Measurements from ENCODE around the gene TTF1. TPM values are rescaled to one million over a fixed set of nuclear protein-coding genes. Genes with fewer than 3 reads are reported as not detected.
A peak's percentile ranks its signal among the peaks of the same experiment; 100 is the strongest.
"Not testable (repeated sequence)": the region's sequence is repeated elsewhere in the genome, so short reads cannot be mapped to it uniquely, and the experiment has no call there.

The TTF1 gene
- total and polyA plus RNA-seq, 10 donors = 12.1 to 24.2 (median 16.2) TPM

DNA sequence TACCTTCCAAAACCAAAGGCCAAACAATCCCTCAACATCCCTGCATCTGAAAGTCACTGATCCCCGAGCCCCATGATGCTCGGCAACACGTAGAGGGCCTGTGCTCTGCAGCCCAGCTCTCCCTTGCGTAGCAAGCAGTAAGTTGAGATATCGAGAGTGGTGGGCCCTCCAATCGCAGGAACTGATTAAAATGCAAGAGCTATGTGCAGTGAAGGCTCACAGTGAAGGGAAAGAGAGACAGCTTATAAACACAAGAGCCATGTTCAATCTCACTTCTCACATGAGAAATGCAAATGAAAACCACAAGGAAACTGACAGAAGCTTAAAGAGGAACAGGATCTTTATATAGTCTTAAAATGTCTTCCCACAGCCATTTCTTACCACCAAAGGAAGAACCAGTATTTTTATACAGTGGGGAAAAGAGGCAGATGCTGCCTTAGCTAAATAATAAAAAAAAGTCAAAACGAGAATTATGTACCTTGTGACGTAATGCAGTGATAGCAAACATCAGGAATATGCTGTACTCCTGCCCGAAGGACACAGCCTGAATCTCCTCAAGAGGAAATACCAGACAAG is 24.6 kb downstream of the TTF1 start:
- no peaks in the 10 kb centered on the region for H3K9me3 ChIP-seq
- peak; percentile 77 for DNase-seq
- peaks cover 10 to 64% (median 34%) of the 10 kb centered on the region in 6 donors for H3K4me1 ChIP-seq
- peak in 2 of 3 donors; percentile 65 to 66 for TF ChIP-seq POLR2AphosphoS5 (IDR thresholded peaks at IDR 0.05)
- TF ChIP-seq, protein P1, sequence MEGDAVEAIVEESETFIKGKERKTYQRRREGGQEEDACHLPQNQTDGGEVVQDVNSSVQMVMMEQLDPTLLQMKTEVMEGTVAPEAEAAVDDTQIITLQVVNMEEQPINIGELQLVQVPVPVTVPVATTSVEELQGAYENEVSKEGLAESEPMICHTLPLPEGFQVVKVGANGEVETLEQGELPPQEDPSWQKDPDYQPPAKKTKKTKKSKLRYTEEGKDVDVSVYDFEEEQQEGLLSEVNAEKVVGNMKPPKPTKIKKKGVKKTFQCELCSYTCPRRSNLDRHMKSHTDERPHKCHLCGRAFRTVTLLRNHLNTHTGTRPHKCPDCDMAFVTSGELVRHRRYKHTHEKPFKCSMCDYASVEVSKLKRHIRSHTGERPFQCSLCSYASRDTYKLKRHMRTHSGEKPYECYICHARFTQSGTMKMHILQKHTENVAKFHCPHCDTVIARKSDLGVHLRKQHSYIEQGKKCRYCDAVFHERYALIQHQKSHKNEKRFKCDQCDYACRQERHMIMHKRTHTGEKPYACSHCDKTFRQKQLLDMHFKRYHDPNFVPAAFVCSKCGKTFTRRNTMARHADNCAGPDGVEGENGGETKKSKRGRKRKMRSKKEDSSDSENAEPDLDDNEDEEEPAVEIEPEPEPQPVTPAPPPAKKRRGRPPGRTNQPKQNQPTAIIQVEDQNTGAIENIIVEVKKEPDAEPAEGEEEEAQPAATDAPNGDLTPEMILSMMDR (IDR thresholded peaks at IDR 0.05 in 8 of 11, conservative IDR thresholded peaks at IDR 0.05 in 3 of 11) = no peak
- peak in 1 of 3 donors; percentile 31 for TF ChIP-seq POLR2A (IDR thresholded peaks at IDR 0.05)
- intact Hi-C loops (cut with DNase I; ENCODE audit: low total_unique reads) = loop anchor here (2.0 kb wide), 1 partner anchor 57 kb away; no protein-coding TSS in a partner anchor
- H3K27me3 ChIP-seq (replicated peaks in 1 of 7) = no peaks in the 10 kb centered on the region
- peak overlapping the region in 1 of 8 donors; percentile 44 for H3K4me3 ChIP-seq
- 39 to 69% (median 54%) methylated on average over 9 of the region's 9 CpGs for WGBS, 5 donors
- H3K27ac ChIP-seq = peak overlapping the region; percentile 44 to 90 (median 82)
- H3K36me3 ChIP-seq = peaks cover 0 to 97% (median 40%) of the 10 kb centered on the region in 6 donors

DNA sequence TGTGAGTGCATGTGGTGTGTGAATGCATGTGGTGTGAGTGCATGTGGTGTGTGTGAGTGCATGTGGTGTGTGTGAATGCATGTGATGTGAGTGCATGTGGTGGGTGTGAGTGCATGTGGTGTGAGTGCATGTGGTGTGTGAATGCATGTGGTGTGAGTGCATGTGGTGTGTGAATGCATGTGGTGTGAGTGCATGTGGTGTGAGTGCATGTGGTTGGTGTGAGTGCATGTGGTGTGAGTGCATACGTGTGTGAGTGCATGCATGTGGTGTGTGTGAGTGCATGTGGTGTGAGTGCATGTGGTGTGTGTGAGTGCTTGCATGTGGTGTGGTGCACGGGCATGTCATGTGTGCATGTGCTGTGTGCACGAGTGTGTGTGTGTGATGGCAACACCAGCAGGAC is 28.2 kb downstream of the TTF1 start:
- H3K4me3 ChIP-seq; DNase-seq; H3K27ac ChIP-seq; H3K27me3 ChIP-seq (replicated peaks in 1 of 7); intact Hi-C loops (cut with DNase I; ENCODE audit: low total_unique reads); H3K9me3 ChIP-seq: not testable (repeated sequence)
- WGBS, 5 donors = 93 to 100% (median 97%) methylated on average over 3 of the region's 3 CpGs
- H3K4me1 ChIP-seq = peaks cover 16 to 52% (median 33%) of the 10 kb centered on the region in 6 donors
- peaks cover 0 to 87% (median 32%) of the 10 kb centered on the region in 6 donors for H3K36me3 ChIP-seq

DNA sequence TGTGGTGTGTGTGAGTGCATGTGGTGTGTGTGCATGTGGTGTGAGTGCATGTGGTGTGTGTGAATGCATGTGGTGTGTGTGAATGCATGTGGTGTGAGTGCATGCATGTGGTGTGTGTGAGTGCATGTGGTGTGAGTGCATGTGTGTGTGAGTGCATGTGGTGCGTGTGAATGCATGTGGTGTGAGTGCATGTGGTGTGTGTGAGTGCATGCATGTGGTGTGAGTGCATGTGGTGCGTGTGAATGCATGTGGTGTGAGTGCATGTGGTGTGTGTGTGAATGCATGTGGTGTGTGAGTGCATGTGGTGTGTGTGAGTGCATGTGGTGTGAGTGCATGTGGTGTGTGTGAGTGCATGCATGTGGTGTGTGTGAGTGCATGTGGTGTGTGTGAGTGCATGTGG is 28.9 kb downstream of the TTF1 start:
- H3K9me3 ChIP-seq; H3K27me3 ChIP-seq (replicated peaks in 1 of 7); H3K4me3 ChIP-seq; H3K27ac ChIP-seq; DNase-seq; intact Hi-C loops (cut with DNase I; ENCODE audit: low total_unique reads): not testable (repeated sequence)
- Histone ChIP-seq H3K4me1 (peaks cover 22 to 52% (median 33%) of the 10 kb centered on the region in 6 donors), H3K36me3 (peaks cover 0 to 83% (median 32%) of the 10 kb centered on the region in 6 donors)
- whole genome bisulfite sequencing, 5 donors = 83 to 98% (median 94%) methylated on average over 2 of the region's 2 CpGs

DNA sequence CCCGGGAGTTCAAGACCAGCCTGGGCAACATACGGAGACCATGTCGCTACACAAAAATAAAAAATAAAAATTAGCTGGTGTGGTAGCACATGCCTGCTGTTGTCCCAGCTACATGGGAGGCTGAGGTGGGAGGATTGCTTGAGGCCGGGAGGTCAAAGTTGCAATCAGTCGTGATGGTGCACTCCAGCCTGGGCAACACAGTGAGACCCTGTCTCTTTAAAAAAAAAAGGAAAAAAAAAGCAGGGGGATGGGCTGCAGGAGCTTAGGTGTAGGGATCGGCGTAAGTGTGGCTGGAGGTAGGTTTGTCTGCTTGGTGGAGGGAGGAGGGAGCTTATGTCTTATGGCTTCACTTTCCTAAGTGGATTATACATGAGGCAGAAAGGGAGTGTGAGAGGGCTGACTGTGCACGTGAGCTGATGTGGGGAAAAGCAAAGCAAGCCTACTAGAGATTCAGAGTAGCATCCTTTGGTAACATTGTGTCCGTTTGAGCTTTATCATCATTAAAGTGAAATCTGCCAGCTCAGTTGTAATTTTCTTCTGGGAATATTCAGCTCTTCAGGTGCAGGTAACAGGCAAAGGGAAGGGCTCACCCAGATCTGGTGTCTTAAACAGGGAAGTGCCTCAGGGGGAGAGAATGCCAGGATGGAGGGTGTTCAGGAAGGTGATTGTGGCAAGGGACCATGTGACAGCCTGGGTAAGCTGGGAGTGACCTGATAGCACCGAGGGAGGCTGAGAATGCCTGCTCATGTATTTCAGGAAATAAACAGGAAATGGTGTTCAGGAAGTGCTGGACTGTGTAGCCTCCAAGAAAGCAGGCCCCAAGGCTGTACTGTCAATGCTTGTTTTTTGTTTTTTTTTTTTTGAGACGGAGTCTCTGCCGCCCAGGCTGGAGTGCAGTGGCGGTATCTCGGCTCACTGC is 34.2 kb downstream of the TTF1 start:
- H3K27ac ChIP-seq = peak overlapping the region; percentile 54 to 87 (median 76)
- H3K4me1 ChIP-seq = peaks cover 13 to 57% (median 28%) of the 10 kb centered on the region in 6 donors
- peak; percentile 81 for DNase-seq
- TF ChIP-seq, protein P1 (IDR thresholded peaks at IDR 0.05 in 8 of 11, conservative IDR thresholded peaks at IDR 0.05 in 3 of 11) = no peak
- peak in 1 of 3 donors; percentile 10 for TF ChIP-seq POLR2A (IDR thresholded peaks at IDR 0.05)
- peak in 2 of 3 donors; percentile 70 to 83 for TF ChIP-seq POLR2AphosphoS5 (IDR thresholded peaks at IDR 0.05)
- WGBS, 5 donors = 45 to 51% (median 48%) methylated on average over 14 of the region's 14 CpGs
- intact Hi-C loops (cut with DNase I; ENCODE audit: low total_unique reads) = no loop called here
- H3K27me3 ChIP-seq (replicated peaks in 1 of 7) = no peaks in the 10 kb centered on the region
- H3K9me3 ChIP-seq = no peaks in the 10 kb centered on the region
- H3K36me3 ChIP-seq = peaks cover 0 to 30% (median 18%) of the 10 kb centered on the region in 6 donors
- H3K4me3 ChIP-seq = peak overlapping the region in 2 of 8 donors; percentile 0 to 50

DNA sequence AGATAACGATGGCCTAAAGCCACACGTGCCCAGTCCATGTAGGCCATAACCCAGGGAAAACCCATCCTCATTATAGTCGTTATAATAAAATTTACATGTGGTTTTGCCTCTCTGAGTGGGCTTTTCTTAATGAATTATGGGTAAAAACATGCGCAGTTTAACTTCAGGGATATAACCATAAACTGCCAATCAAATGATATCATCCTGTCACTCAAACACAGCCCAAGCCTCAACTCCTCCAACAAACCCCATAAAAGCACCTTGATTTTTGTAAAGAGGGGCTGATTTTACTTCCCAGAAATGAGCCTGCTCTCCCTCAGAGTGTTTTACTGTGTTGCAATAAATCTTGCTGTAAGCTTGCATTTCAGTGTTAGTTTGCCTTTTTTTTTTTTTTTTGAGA is 36.0 kb downstream of the TTF1 start:
- no peak overlapping the region for H3K4me3 ChIP-seq
- H3K27ac ChIP-seq = peak overlapping the region in 3 of 8 donors; percentile 82 to 87 (median 86)
- H3K36me3 ChIP-seq = peaks cover 0 to 12% (median 4%) of the 10 kb centered on the region in 6 donors
- peaks cover 13 to 69% (median 30%) of the 10 kb centered on the region in 6 donors for H3K4me1 ChIP-seq
- WGBS, 5 donors = 67 to 82% (median 78%) methylated on average over 4 of the region's 4 CpGs
- no peak for TF ChIP-seq POLR2A (IDR thresholded peaks at IDR 0.05)
- no peak for TF ChIP-seq POLR2AphosphoS5 (IDR thresholded peaks at IDR 0.05)
- TF ChIP-seq, protein P1 (IDR thresholded peaks at IDR 0.05 in 8 of 11, conservative IDR thresholded peaks at IDR 0.05 in 3 of 11) = no peak
- no peaks in the 10 kb centered on the region for H3K27me3 ChIP-seq (replicated peaks in 1 of 7)
- no peak for DNase-seq
- intact Hi-C loops (cut with DNase I; ENCODE audit: low total_unique reads) = no loop called here
- H3K9me3 ChIP-seq = no peaks in the 10 kb centered on the region

Measured in spleen (tissue), 11 donors.